Right forelimb (tissue), 1 donor: ENCODE measurements around the gene PHACTR2.
"Not testable (repeated sequence)": the region's sequence is repeated elsewhere in the genome, so short reads cannot be mapped to it uniquely, and the experiment has no call there.

Experiments used
- DNase-seq: peaks from one replicate; pipeline ENCODE4 v3.0.0-alpha.2; 2018

The PHACTR2 gene

GRCh38 chr6:143873600-143873999 is 195.8 kb downstream of the PHACTR2 start:
- not testable (repeated sequence) for DNase-seq

- DNase-seq: not testable (repeated sequence)
These were observed 196.7 kb downstream of the PHACTR2 start for GRCh38 chr6:143874503-143874902.

GRCh38 chr6:143877584-143878271 is 200.0 kb downstream of the PHACTR2 start:
- no peak for DNase-seq

DNA sequence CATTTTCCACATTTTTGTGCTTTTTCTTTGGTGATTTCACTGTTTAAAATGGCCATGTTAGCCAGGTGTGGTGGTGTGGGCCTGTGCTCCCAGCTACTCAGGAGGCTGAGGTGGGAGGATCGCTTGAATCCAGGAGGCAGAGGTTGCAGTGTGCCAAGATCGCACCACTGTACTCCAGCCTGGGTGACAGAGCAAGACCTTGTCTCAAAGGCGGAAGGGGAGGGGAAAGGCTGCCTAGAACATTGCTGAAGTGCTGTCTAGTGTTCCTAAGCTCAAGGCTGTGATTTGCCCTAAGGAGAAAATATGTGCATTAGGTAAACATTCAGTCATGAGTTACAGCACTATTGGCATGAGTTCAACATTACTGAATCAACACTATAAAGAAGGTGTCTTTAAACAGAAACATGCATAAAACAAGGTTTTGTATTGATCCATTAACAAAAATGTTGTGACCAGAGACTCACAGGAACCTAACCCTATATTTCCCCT is 200.6 kb downstream of the PHACTR2 start:
- DNase-seq: no peak

- no peak for DNase-seq
These were observed 202.6 kb downstream of the PHACTR2 start for GRCh38 chr6:143880412-143880811.
